HG03060 (cell line): ENCODE measurements around the gene ARCN1.
"Not testable (repeated sequence)": the region's sequence is repeated elsewhere in the genome, so short reads cannot be mapped to it uniquely, and the experiment has no call there.

Experiments
- ATAC-seq: cut with Tn5 transposase; IDR thresholded peaks from one replicate; pipeline ENCODE4 v1.9.1; 2021; ENCODE audit warnings: low read depth, moderate number of reproducible peaks; ENCODE audit not compliant: unreplicated experiment

The ARCN1 gene

DNA sequence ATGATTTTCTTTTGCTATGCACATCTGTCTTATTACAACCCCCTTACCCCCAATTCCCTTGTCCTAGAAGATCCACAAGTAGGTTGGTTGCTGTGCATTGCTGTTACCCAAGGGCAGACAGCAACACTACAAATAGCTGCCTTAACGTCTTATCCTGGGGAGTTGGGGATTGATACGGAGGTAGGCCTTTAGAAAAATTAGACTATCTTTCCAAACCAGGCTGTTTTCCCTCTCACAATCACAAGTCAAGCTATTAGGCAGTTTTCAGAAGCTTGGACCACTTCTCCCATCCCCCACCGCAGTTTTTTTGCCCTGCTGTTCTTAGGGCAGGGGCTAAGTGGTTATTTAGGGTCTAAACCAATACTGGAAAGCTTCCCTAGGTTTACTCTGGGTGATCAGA is 32.4 kb downstream of the ARCN1 start:
- ATAC-seq, result no peak

DNA sequence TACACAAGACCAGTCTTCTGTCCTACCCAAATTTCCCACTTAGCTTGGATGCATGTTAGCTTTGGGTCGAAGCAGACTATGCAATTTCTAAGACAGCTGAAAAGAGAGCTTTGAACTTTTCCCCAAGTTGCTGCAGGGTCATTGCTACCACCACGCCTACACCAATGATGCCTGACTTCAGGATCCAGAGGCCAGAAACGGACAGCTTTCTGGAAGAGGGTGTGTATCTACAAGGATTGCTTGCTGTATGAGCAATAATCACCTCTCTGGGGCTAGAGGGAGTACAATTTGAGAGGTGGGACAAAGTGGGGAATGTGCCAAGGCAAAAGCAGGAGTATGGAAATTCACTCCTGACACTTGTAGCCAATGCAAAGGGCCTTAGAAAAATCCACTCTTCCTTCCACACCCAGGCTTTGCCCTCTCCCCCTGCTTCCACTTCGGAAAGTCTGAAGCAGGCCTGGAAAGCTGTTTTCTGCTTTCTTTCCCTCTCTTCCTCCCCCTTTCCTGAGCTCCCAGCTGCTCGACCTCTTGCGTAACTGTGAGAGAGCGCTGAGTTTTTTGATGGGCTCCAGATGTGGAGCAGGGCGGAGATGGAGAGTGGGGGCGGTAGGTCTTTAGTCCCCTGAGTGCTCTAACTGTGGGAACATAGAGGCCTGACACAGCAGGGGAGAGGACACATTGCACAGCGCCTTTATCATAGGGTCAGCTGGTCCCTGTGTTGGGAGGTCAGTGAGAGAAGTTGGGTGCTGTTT is 33.1 kb downstream of the ARCN1 start:
- ATAC-seq, result no peak

DNA sequence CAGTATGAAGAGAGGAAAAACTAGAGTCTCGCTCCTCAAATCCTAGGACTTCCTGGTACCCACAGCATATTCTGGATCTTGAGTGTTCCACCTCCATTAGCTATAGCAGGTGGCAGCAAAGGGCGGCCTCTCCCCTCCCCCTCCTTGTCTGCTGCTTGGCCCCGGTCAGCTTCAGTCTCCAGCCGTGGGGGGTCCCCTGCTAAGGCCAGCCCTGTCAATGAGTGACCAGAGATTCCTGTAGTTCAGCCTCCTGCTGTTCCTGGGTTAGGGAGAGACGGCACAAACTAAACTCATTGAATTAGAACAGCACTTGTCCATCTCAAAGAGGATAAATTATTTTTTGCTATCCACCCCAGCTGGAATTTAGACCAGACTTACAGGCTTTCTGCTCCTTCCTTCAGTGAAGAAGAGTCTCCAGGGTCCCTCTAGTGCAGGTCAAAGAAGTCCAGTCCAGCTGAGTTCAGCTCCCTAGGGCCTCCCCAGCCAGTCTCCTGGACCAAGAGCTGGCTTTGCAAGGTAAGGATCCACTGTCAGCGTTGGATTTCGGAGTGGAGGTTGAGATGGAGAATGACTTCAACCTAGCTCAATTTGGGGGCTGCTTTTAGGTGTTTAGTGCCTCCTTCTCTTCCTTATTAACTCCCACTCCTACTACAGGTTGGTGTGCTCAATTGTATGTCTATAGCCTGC is 34.1 kb downstream of the ARCN1 start:
- ATAC-seq, result no peak

DNA sequence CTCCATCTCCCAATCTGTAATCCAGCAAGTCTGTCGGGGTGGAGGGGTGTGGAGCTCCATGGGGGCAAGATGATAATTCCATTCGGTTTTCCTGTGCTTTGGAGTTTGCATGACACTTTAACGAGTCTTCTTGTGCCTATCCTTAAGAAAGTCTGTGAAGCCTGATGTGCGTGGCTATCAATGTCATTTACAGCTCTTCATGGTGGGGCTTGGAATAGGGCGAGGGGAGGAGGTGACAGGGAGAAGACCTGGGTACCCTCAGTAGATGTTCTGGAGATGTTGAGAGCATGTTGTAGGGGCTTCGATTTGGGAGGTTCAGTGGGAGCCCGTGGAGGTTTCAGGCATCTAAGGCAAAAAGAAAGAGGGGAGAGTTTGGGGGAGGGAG is 34.6 kb downstream of the ARCN1 start:
- ATAC-seq, result no peak

DNA sequence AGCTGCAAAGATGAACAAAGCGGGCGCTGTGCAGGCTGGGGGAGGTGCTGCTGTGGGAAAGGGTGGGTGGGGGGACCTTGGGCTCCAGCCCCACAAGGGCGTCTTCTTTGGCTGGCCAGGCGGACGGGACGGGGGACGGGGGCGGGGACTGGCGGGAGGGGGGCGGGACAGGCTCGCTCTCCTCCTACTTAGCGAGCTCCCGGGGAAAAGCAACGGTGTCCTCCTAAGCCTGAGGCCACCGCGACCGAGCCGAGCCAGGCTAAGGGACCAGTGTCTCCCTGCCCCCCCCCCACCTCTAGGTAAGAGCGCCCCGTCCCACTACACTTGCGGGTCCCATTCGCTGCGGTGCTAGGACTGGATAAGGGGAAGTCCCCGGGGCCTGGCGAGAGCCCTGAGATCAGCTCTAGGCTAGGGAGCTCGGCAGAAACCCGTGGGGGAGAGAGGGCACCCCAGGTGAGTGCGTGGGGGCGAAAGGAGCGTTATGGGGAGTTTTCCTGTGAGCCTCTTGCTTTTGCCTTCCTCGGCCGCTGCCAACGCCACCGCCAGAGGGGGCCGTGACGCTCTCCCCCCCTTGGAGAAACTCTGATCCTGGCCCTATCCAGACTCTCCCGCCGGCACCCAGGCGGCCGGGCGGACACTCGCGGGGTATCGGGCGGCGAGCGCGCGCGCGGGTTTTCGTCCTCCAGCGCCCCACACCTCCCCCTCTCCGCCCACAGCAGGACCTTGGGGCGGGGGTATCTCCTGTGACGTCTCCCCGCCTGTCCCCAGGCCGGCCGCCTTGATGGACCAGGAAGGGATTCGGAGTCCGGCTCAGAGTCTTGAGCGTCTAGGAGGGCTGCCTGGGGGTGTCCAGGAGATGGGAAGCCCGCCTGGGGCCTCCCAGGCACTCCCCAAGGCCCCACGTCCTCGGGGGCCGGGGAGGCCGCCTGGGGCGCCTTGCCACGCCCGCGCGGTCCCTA is 35.5 kb downstream of the ARCN1 start, which contains the start of gene PHLDB1:
Gene PHLDB1 (plus strand): TSS at position 215 of the 959 bp plus-strand sequence. CDS start 6,222 bp downstream, outside the sequence.
- no peak for ATAC-seq

DNA sequence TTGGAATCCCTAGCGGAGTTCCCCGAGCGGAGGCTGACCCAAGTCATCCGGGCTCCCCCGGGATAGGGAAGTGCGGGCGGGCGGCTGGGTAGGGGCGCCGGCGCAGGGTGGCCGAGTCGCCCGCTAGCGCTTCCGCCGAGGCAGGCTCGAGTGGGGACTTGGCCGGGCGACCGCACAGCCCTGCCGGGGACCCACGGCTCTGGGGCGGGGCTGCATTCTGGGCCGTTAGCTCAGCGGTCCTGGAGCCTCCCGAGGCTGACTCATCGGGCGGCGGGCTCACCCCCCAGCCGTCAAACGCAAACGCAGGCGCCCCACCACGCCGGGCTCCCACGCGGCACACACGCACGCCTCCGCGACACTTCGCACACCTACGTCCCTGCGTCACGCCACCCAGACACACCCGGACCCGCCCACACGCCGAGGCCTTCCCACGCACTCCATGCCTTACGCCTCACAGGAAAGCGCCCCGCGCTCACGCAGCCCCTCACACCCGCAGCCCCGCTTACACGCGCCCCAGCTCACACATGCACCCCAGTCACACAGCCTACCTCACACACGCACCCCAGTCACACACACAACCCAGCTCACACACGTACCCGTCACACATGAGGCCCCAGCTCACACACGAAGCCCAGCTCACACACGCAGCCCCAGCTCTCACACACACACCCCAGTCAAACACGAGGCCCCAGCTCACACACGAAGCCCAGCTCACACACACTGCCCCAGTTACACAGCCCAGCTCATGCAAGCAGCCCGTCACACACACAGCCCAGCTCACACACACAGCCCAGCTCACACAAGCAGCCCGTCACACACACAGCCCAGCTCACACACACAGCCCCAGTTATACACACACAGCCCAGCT is 36.4 kb downstream of the ARCN1 start:
- ATAC-seq, result no peak

DNA sequence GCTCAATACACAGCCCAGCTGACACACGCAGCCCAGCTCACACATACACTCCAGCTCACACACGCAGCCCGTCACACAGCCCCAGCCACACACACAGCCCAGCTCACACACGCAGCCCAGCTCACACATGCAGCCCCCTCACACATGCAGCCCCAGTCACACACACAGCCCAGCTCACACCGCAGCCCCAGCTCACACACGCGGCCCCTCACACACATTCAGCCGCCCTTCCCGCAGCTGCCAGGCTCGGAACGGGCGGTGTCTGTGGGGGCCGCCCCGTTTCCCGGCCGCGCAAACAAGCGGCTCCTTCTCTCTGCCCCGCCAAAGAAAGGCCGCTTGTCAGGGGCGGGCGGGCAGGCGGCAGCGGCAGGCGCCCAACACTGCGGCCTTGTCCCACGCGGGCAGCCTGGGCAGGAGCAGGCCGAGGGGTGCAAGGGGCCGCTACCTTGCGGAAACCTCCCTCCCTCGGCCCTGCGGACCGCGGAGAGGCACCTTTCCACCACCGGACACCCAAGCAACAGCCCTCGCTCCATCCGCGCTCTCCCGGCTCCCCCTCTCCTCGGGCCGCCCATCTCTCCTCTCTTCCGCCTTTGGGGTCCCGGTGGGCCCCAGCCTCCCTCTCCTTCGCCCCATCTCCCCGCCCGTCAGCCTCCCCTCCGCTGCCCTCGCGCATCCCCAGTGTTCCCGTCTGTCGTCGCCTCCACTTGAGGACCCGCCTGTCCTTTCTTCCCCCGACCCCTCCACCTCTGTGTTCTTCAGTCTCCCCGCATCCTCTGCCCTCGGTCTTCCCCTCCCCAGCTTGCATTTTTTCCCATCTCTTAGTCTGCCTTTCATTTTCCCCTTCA is 37.4 kb downstream of the ARCN1 start:
- no peak for ATAC-seq

DNA sequence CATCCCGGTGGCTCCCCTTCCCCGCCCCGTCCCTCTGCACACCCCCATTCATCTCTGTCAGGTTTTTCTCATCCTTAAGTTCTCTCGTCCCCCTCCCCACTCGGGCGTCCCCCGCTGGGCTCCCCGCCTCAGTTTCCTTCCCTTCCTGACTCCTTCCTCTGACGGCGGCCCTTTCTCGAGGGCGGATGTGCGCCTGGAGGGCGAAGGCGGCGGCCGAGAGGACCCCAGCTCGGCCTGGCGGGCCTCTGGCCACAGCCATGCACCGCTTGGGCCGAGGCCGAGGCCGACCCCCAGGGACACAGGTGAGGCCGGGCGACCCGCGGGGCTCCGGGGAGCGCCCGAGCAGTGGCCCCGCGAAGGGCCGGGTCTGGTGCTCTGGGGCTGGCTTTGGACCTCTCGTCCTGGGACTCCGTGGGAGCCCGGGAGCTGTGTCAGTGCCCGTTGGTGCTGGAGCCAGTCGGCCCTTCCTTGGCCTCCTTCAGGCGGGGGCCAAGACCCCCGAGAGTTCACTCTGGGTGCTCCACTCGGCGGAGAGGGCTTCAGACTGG is 38.1 kb downstream of the ARCN1 start:
- ATAC-seq, result no peak

DNA sequence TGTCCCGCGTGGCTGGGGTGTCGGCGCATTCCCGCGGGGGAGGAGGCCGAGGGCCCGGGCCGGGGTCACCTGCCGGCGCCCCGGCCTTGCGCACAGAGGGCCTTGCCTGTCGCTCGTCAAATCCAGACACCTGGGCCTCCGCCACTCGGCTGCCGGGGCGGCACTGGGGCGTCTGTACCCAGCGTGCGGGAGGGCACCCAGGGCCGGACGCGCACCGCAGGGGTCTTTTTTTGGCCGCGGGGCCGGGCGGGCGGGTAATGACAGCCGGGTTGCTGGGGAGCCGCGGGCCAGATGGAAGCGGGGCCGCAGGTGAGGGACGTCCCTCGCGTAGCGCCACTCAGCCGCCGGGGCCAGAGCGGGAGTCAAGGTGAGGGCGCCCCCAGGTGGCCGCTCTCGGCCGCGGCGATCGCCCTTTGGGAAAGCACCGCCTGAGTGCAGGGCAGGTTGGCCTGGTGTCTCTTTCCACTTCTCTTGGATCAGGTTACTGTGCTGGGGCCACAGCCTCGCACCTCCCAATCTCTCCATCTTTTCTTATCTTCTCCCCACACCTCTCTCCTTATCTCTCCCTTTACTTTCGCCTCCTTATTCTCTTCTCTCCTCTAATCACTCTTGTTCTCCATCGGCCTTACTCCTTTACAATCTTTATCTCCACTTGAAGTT is 38.7 kb downstream of the ARCN1 start:
- no peak for ATAC-seq

DNA sequence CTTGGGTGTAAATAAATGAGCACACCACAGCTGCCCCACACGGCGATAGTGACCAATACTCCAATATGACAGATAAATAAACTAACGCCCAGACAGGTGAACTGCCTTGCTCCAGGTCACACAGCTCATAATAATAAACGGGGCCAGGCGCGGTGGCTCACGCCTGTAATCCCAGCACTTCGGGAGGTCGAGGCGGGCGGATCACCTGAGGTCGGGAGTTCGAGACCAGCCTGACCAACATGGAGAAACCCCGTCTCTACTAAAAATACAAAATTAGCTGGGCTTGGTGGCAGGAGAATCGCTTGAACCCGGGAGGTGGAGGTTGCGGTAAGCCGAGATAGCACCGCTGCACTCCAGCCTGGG is 39.2 kb downstream of the ARCN1 start:
- ATAC-seq, result not testable (repeated sequence)

DNA sequence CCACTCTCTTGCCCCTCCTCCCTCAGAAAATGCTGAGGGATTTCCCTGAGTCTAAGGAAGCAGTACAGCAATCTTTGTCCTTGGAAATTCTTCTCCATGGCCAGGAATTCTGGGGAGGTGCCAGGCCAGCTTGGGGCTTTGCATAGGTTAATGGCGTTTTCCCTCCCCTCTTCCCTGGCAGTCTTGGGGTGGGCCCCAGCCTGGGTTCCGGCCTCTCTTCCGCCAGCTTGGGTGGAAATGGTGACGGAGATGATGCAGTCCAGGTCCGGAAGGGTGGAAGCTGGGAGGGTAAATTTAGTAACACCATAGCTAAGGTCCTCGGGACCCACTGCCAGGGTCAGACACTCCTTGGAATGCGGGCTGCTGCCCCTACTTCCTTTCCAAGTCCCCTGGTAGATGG is 40.2 kb downstream of the ARCN1 start:
- no peak for ATAC-seq

DNA sequence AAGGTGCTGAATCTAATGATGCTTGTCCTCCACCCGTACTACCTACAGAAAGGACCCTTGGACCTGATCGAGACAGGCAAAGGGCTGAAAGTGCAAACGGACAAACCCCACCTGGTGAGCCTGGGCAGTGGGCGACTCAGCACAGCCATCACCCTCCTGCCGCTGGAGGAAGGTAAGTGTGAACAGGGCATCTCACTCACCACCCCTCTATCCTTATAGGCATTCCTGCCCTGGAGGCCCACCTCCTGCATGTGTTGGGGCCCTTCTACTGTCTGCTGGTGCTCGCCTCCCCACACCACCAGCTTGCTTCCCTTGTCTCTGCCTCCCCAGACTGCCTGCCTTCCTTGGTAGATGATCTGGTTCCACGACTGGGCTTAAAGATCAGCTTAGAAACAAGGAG is 42.3 kb downstream of the ARCN1 start:
- no peak for ATAC-seq

DNA sequence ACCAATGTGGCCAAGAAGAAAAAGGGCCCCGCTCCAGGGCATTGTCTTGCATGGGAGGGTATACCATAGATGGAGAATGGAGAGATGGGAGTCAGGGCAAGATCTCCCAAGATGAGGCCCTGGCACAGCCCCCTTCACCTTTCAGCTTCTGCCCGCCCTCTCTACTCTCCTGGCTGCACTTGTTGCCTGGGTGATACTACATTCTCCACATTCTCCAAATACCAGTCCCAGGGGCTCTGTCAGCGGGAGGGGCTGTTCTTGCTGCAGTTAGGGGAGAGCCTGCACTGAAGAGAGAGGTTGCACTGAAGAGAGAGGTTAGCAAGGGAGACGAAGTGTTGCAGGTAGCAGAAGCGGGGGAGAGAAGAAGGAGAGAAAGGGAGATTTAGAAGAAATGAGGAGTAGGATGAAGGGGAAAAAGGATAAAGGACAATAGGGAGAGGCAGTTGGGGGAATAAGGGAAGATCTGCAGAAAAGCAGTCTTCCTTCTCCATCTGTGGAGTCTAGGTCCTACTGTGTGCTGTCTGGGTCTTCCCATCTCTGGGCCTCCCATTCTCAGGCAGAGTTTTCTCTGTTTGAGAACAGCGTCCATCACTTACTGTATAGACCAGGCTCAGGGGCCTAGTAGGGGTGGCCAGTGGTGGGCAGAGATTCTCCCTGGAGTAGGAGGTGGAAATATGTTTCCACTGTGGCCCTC is 43.2 kb downstream of the ARCN1 start:
- ATAC-seq, result no peak

DNA sequence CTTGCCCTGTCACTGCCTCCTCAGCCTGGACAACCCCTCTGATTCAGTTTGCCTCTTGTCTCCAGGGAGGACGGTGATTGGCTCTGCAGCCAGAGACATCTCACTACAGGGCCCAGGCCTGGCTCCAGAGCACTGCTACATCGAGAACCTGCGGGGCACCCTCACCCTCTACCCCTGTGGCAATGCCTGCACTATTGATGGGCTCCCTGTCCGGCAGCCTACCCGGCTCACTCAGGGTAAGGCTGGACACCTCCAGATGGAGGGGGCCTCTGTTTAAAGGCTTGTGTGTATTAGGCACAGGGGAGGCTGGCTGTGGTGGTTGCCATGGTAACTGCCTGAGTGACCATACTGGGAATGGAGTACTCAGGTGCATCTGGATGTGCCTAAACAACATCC is 43.8 kb downstream of the ARCN1 start:
- ATAC-seq, result no peak

DNA sequence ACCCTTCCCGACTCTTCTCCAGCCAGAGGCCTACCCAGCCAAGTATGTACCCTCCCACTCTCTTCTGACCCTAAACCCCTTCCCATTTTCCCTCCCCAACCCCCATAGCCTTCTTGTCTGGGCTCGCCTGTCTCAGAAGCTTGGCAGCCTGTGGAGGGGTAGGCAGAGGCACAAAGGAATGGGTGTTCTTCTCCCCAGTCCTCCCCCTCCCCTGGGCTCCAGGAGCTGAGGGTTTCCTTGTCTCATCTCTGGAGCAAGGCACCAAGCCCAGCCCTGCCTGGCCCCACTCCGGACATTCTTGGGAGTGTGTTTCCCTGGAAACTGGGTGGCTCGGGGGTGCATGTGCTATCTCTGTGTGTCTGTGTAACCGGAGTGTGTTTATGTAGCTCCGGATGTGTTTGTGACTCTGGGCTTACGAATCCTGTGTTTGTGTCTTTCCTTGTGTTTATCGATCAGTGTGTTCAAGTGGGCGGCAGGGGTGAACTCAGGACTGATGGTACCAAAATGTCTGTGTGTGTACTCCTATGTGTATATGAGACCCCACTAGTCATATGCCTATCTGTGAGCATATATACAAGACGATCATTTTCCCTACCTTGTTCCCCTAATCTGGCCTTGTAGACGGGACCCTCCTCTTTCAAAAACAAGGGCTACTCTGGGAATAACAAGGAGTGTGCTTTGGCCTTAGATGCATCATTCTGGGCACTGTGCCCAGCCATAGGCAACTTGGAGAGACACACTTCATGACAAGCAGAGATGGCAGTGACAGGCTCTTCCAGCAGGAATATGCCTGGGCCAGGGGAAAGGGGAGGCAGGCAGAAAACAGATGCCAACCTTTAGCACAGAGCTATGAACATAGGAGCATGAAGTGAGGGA is 46.1 kb downstream of the ARCN1 start:
- no peak for ATAC-seq

DNA sequence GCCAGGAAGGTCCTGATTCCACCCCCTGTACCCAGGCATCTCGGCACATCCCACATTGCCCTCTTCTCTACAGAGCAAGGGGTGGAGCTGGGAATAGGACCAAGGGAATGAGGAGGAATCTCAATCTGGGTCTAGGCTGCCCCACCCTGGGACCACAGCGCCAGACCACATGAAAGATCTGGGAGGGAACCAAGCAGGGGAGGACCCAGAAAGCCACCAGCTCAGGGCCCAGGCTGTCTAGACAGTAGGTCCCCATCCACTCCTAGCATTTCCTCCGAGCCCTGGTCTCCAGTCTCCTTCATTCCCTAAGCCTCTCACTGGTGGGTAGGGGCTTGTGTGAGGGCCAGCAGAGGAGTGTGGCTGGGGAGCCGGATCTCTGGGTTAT is 46.8 kb downstream of the ARCN1 start:
- ATAC-seq, result no peak
